NCI-H2196 treated with DMSO at 0.1 percent for 48 hours (cell line): ENCODE results near the gene PARL.
"Not testable (repeated sequence)": the region's sequence is repeated elsewhere in the genome, so short reads cannot be mapped to it uniquely, and the experiment has no call there.

Experiments used
- DNase-seq: peaks from one replicate; lab custom pipeline; 2025; ENCODE audit not compliant: unreplicated experiment; lab: John Stamatoyannopoulos, UW

PARL gene

GRCh38 chr3:183792976-183793375, 91.7 kb downstream of the PARL start:
- no peak for DNase-seq

- DNase-seq: no peak
These were observed 94.0 kb downstream of the PARL start for GRCh38 chr3:183790700-183791099.

- no peak for DNase-seq
These were observed 94.9 kb downstream of the PARL start for GRCh38 chr3:183789826-183790225.

GRCh38 chr3:183784503-183784902, 100.2 kb downstream of the PARL start:
- DNase-seq: not testable (repeated sequence)

- DNase-seq: no peak
These were observed 102.0 kb downstream of the PARL start for GRCh38 chr3:183782576-183783276.

DNA sequence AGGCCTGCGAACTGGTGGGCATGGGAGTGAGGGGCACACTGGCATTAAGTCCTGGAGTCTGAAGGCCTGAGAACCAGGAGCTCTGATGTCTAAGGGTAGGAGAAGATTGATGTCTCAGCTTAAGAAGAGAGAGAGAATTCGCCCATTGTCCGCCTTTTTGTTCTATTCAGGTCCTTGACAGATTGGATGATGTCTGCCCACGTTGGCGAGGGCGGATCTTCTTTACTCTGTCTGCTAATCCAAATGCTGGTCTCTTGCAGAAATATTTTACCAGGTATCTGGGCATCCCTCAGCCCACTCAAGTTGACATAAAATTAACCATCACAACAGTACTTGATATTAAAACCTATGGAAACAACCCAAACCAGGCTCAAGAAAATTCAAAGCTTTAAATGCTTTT, 103.4 kb downstream of the PARL start:
- DNase-seq: no peak

- DNase-seq: no peak
These were observed 104.7 kb downstream of the PARL start for GRCh38 chr3:183779896-183780465.
